ENCODE measurements around the gene SGMS1.
A peak's percentile ranks its signal among the peaks of the same experiment; 100 is the strongest.

DNA sequence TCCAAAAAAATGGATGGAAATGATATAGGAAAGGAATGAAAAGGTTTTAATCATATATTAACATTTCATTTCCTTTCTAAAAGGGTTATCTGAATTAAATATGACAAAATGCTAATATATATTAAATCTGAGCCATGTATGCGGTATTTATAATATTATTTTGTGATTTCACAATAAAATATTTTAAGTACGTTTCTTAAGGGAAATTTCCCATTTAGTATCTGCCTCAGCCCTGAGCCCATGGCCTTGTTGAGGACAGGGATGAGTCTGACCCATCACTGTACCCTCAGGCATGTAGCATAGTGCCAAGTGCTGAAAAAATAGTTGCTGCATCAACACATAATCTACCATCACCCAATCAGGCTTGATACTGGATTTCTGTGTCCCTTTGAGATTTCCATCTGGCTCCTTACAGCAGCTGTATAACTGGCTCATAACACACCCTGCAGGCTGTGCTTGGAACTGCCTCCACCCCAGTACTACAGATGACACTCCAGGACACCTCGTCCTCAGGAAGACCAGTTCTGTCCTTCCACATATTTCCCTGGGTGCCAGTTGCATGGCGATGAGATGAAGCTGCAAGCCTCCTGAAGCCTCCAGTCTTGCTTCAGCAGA is 313.1 kb downstream of the SGMS1 start:
- TF ChIP-seq, protein P1, sequence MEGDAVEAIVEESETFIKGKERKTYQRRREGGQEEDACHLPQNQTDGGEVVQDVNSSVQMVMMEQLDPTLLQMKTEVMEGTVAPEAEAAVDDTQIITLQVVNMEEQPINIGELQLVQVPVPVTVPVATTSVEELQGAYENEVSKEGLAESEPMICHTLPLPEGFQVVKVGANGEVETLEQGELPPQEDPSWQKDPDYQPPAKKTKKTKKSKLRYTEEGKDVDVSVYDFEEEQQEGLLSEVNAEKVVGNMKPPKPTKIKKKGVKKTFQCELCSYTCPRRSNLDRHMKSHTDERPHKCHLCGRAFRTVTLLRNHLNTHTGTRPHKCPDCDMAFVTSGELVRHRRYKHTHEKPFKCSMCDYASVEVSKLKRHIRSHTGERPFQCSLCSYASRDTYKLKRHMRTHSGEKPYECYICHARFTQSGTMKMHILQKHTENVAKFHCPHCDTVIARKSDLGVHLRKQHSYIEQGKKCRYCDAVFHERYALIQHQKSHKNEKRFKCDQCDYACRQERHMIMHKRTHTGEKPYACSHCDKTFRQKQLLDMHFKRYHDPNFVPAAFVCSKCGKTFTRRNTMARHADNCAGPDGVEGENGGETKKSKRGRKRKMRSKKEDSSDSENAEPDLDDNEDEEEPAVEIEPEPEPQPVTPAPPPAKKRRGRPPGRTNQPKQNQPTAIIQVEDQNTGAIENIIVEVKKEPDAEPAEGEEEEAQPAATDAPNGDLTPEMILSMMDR (conservative IDR thresholded peaks at IDR 0.05; ENCODE audit: low read depth in 2 of 2): peak; percentile 65 to 68
- TF ChIP-seq EZH2 (IDR thresholded peaks at IDR 0.05; ENCODE audit: low read depth, unreplicated experiment) (no peak), POLR2AphosphoS5 (IDR thresholded peaks at IDR 0.05; ENCODE audit: low read depth) (no peak)
